GM18499 (cell line): ENCODE measurements around the gene SERPINI2.

ENCODE experiments used
- ATAC-seq: cut with Tn5 transposase; IDR thresholded peaks from one replicate; pipeline ENCODE4 v1.9.1; 2021; ENCODE audit warnings: moderate number of reproducible peaks; ENCODE audit not compliant: insufficient read depth, unreplicated experiment

Gene SERPINI2, protein sequence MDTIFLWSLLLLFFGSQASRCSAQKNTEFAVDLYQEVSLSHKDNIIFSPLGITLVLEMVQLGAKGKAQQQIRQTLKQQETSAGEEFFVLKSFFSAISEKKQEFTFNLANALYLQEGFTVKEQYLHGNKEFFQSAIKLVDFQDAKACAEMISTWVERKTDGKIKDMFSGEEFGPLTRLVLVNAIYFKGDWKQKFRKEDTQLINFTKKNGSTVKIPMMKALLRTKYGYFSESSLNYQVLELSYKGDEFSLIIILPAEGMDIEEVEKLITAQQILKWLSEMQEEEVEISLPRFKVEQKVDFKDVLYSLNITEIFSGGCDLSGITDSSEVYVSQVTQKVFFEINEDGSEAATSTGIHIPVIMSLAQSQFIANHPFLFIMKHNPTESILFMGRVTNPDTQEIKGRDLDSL

DNA sequence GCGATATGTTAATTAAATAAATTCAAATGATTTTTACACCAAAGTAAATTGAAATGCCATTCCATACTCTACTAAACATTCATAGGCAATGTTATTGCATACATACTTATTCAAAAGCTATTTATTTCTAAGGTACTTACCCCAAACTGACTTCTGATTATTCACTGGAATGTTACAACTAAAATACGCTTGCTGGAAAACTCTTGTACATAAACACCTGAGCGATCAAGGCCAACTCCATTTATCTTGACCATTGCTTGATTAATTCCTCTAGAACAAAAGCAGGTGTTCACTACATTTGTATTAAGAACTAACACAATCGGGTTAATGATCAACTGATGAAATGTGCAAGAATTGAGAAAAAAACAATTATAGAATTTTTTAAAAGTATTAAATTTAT, at the start of gene SERPINI2:
Gene SERPINI2, minus strand, starts transcription at position 180 of the 400 bp plus-strand sequence. CDS start 2,208 bp downstream, outside the sequence.
- ATAC-seq: no peak

DNA sequence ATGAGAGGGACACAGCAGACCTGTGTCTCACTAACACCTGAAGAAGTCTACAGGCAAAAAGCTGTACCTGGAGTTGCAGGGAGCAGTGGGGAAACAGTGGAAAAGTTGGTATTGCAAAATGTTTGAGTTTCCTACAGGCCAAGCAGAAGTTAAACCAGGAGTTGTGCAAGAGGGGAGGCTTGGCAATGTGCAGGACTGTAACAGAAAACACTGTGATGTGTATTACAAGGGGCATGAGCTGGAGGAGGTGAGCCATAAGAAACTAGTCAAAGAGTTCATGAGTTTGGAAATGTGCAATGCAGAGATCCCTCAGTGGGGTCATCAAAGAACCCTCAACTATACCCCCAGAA, 47.1 kb upstream of the SERPINI2 start:
- no peak for ATAC-seq

DNA sequence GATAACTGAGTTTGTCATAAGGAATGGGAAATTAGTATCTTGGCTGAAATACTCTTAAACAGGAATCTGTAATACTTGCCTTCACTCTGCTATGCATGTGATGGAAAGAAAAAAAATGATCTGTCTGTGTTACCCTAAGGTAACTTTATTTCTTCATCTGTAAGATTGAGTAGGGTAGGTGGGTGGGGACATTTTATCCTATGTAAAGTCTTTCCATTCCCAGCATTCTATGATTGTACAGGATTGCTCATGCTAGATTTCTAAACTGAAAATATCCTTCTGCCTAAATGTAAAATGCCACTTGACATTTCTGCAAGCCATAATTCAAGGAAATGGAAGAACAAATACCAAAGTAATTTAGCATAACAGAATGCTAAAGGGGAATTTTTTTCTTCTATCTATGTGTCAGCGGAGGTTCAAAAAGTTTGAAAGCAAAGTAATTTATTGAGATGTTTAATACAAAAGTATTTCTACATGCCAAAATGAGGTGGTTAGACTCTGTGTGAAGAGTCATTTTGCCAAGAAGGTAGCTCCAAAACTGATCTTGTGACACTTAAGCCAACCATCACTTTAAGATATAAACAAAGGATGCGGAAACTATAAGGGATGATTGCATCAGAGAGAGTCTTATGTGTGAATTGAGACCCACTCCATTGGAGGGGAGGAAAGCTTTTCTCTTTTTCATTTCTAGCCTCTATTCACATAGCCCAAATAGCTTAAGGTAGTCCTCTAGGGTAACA, 46.6 kb upstream of the SERPINI2 start:
- no peak for ATAC-seq

DNA sequence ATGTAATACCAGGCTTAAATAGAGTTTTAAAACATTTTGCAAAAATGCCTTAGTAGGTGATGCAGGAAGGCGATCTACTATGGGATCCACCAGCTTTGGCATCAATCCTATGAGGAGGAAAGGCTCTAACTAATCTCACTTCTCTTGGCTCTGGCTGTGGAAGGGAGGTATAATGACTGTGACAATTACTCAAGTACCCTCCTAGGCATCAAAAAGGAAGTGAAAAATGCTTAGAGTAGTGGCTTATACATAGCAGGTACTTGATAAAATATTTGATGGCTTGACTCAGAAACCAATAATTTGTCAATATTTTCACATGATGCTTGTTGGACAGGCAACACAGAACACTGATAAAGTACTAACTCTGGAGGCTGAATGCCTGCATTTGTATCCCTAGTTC, 34.1 kb upstream of the SERPINI2 start:
- ATAC-seq: no peak

DNA sequence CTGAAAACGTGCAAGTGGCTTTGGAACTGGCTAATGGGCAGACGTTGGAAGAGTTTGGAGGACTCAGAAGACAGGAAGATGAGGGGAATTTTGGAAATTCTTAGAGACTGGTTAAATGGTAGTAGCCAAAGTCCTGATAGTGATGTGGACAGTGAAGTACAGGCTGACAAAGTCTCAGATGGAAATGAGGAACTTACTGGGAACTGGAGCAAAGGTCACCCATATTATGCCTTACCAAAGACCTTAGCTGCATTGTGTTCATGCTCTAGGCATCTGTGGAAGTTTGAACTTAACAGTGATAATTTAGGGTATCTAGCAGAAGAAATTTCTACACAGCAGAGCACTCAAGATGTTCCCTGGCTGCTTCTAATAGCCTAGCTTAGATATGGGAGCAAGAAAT, 28.6 kb upstream of the SERPINI2 start:
- no peak for ATAC-seq

DNA sequence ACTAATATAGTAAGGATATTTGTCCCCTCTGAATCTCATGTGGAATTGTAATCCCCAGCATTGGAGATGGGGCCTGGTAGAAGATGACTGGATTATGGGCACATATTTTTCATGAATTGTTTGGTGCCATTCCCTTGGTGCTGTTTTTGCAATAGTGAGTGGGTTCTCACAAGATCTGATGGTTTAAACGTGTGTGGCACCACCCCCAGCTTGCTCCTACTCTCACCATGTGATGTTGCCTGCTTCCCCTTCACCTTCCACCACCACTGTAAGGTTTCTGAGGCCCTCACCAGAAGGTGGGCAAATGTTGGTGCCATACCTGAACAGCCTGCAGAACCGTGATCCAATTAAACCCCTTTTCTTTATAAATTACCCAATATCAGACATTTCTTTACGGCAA, 28.1 kb upstream of the SERPINI2 start:
- ATAC-seq: no peak

DNA sequence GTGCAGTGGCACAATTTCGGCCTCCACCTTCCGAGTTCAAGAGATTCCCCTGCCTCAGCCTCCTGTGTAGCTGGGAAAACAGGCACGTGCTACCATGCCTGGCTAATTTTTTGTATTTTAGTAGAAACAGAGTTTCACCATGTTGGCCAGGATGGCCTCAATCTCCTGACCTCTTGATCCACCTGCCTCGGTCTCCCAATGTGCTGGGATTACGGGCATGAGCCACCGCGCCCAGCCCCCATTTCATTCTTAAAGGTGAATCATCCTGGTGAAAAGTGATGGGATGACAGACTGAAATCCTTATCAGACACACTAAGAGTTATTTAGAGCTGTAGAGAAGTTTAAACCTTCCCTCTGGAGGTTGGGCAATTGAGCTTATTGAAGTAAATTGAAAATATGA, 24.1 kb upstream of the SERPINI2 start:
- ATAC-seq: no peak

DNA sequence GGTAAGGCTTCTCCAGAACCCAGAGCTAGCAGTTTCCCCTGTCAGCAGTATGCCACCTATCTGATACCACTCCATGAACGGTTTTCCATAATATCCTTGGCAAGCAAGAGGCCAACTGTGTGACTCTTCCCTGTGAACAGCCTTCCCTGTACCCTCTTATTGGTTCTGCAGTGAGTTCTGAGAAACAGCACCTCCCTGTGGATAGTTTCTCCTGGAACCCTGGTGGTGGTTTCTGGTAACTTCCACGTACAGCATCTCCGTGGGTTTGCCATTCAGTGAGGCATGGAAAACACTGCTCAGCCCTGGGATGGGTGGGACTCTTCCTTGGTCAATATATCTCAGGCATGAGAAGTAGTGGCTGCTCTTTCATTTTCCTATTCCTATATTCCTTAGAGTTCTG, 19.4 kb upstream of the SERPINI2 start:
- ATAC-seq: no peak

DNA sequence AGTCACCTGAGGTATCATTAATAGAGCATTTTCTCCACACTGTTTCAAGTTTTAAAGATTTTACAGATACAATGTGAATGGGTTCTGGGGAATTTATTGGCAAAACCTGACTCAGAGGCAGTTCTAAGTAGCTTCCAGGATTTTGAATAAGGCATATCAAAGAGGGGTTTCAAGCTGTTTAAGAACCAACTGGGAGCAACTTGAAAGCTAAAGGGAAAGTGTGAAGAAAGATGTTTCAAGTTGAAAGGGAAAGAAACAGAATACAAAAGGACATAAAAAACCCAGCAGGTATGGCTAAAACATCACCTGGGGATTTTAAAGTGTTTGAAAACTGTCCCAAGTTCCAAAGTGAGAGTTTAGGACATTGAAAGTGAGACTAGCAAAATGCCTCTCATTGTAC, 17.8 kb upstream of the SERPINI2 start:
- no peak for ATAC-seq

DNA sequence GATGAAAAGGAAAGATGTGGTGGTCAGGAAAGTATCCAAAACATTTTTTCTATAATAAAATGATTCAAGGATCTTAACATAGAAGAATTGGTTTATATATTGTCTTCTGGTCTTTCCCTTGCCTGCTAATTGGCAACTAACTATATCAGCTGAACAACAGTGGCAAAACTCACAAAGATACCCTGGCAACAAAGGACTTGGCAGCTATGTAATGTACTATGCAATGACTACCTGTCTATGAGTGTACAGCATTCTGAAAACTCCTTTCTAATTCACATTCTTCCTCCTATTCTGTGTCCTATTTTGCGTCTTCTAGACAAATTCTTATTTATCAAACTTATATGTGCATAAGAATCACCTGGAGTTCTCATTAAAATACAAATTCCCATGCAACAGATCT, 15.7 kb upstream of the SERPINI2 start:
- no peak for ATAC-seq

DNA sequence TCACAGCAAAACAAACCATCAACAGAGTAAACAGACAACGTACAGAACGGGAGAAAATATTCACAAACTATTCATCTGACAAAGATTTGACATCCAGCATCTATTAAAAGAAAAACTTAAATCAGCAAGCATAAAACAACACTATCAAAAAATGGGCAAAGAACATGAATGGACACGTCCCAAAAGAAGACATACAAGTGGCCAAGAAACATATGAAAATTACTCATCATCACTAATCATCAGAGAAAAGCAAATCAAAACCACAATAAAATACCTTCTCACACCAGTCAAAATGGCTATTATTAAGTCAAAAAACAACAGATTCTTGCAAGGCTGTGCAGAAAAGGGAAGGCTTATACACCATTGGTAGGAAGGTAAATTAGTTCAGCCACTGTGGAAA, 13.7 kb upstream of the SERPINI2 start:
- ATAC-seq: no peak

DNA sequence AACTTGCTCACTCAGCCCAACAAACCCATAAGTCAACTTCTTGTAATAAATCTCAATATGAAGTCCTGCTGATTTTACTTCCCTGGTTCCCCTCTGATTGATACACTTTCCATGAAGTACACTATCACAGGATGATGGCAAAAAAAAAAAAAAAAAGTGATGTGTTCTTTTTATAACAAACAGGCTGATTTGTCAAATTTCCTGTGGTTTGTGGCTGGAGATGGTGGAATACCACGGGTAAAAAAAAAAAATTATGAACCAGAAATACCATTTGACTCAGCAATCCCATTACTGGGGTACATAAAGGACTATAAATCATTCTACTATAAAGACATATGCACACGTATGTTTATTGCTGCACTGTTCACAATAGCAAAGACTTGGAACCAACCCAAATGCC, 10.7 kb upstream of the SERPINI2 start:
- no peak for ATAC-seq

DNA sequence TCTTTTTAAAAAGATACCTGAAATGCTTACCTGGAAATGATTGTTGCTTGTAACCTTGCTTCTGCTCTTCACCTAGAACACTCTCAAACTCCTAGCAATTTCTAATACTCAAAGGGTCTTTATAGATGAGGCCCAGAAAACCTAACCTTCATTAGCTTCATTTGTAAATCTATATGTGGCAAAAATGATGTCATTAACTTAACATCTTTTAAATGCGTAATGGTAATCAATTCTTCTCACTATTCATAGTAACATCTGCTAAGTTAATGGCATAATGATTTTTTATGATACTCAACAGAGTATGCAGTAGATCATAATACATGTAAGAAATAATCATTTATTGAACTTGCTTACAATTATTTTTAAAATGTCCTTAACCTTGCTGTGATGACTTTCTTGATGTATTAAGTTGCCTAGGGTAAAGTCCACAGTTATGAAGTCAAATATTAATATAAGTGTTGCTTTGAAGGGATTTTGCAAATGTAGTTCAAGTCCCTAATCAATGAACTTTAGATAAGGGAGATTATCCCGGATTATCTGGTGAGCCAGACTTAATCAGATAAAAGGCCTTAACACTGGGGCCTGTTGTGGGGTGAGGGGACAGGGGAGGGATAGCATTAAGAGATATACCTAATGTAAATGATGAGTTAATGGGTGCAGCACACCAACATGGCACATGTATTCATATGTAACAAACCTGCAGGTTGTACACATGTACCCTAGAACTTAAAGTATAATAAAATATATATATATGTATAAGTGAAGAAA, 10.1 kb upstream of the SERPINI2 start:
- ATAC-seq: no peak

DNA sequence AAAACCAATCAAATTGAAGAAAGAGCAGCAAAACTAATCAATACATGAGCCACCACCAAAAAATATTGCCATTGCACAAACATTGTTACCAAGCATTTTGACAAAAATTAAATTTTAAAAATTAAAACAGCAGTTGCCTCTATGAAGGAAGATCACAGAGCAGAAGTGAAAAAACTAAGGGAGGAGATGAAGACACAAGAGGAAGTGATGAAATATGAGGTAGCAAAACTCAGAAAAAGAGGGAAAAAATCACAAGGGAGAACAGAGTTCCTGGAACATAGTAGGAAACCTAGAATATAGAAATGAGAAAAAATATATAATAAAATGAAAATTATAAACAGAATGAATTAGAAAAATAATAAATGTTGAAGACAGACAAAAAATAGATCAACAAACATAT, 7.3 kb upstream of the SERPINI2 start:
- no peak for ATAC-seq

DNA sequence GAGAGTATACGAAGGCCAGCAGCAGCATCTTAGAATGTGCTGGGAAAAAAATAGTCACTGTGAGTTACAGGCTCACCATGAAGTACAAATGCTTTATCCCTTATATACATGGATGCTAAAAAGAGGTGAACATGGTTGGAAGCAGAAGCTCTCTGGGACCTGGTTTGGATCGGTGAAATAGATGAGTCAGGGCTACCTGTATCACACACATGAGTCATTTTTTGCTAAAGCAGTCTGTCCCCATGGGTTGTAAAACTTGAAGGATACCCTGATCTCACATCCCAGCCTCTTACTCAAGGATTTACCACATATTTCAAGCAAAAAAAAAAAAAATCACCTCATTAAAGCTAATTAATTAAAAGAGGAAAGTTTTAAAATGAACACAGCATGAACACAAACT, 6.9 kb upstream of the SERPINI2 start:
- ATAC-seq: no peak

DNA sequence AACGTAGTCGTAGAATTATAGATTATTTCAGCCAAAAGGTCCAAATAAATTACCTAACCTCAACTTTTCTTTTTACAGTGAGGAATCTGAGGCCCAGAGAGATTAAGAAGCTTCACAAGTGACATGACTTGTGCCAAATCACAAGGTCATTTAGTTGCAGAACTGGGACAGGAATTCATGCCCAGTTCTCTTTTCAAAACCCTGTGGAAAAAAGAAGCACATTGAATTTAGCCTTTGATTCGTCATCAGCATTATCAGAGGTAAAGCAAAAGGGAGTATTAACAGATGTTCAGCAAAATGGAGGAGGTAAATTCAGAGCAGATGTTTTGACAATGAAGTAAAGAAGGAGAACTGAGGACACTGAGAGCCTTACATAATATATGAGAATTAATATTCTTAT, 4.5 kb downstream of the SERPINI2 start:
- ATAC-seq: no peak

DNA sequence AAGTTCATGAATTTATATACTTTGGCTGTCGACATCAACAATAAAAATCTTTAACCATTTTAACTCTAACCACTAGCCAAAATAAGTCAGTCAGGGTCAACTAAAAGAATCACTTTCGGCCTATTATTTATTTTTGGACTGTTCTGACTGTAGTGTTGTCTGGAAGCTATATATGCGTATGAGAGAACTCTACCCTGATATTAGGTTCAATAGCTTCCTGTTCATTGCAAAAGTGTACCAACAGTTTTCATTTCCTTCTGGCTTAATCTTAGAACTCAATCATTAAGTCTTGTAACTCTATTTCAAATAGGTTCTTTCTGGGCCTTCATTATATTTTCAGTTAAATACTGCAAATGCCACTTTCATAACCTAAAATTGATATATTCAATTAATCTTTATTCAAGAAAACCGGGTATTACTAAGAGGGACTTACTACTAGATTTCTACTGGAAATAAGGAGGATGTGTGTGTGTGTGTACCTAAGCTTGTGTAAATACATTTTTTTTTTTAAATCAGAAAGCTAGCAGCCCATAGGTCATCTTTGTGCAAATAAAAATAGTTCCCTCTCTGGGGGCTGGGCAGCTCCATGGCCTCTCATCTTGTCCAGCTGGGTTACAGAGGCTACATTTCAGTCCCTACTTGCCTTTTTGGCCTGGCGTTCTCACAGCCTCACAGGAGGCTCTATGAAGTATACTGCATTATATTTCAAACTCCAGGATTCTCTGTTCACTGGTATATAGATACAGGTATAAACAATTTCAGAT, 5.8 kb downstream of the SERPINI2 start:
- ATAC-seq: no peak

DNA sequence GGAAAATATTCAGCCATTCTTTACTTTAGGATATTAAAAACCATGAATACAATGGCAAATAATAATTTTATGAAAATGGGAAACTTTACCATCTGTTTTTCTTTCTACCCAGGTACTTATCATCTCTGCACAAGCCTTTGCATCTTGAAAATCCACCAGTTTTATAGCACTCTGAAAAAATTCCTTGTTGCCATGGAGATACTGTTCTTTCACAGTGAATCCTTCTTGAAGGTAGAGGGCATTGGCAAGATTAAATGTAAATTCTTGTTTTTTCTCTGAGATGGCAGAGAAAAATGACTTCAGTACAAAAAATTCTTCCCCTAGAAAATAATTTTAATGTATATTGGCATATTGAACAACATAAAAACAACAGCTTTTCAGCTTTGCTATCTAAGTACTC, 6.9 kb downstream of the SERPINI2 start:
- ATAC-seq: no peak

DNA sequence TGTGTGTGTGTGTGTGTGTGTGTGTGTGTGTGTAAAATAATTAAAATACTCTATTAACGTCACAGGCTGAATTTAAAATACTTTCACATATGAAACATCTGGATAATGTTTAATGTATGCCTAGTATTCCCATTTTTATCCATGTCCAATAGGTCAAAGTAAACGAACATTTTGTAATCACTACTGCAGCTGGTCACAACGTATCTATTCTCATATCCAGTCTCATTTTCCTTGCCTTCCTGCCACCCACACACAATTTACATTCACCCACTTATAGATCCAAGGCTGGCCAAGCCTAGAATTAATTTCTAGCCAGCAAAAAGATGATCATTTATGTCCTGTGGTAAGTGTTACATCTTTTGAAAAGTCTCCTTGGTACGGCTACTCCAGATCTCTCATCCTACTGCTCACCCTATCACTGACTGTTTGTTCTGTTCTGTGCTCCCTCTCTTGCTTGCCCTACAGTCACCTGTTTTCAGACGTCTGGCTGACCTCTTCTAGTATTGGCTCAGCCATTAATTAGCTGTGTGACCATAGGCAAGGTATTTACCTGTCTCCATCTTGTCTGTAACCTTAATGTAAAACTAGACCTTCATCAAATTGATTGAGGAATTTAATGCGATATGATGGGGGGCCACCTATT, 17.6 kb downstream of the SERPINI2 start:
- ATAC-seq: no peak

DNA sequence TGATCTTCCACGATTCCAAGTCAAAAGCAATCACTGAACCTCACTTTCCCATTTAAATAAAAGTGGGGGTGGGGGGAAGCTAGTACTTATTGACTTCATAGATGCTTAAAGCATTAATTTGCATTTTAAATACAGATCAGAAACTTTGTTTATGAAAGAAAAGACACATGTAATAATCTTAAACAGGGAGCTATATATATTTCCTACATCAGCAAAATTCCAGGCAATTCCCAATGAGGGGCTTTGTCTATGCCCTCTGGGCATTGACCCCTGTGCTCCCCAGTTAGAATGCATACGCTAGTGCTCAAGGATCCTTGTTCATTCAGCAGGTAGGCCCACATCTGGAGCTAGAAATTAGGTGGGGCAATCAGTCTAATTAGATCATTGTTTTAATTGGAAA, 20.0 kb downstream of the SERPINI2 start:
- ATAC-seq: no peak
